IPS-18a (cell line): ENCODE data around the gene TMEM151A.

Source experiments
- H3K27ac ChIP-seq: one replicate; pipeline ENCODE4 v1.5.1; 2013; ENCODE audit warnings: low read length
- H3K27me3 ChIP-seq: one replicate; pipeline ENCODE4 v1.6.1; 2013; ENCODE audit warnings: mild to moderate bottlenecking, low read length; ENCODE audit not compliant: control insufficient read depth, insufficient read depth
- H3K36me3 ChIP-seq: one replicate; pipeline ENCODE4 v1.6.1; 2013; ENCODE audit warnings: low read depth, low read length; ENCODE audit not compliant: control insufficient read depth
- H3K4me1 ChIP-seq: one replicate; pipeline ENCODE4 v1.6.1; 2013; ENCODE audit warnings: low read depth, low read length; ENCODE audit not compliant: control insufficient read depth
- H3K4me3 ChIP-seq: one replicate; pipeline ENCODE4 v1.5.1; 2013; ENCODE audit warnings: low read length
- H3K9ac ChIP-seq: one replicate; pipeline ENCODE4 v1.6.1; 2013; ENCODE audit warnings: mild to moderate bottlenecking, low read length, moderate library complexity
- H3K9me3 ChIP-seq: one replicate; pipeline ENCODE4 v1.6.1; 2013; ENCODE audit warnings: low read depth, low read length; ENCODE audit not compliant: control insufficient read depth

The TMEM151A gene

DNA sequence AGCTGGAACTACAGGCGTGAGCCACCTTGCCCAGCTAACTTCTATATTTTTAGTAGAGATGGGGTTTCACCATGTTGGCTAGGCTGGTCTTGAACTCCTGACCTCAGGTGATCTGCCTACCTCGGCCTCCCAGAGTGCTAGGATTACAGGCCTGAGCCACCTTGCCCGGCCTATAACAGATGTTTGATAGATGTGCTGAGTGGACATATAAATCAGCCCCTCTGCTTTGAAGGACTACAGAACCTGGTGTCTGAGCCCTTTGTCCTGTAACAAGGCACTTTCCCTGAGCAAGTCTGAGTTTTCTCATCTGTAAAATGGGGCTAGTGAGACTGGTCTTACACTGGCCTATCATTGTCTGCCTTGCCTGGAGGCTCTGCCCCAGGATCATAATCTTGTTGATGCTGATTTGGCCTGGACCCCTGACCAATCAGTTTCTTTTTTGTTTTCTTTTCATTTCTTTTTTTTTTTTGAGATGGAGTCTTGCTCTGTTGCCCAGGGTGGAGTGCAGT is 37.5 kb downstream of the TMEM151A start:
- H3K9me3 ChIP-seq, result no peaks in the 10 kb centered on the region
- no peak overlapping the region for H3K27ac ChIP-seq
- no peak overlapping the region for H3K9ac ChIP-seq
- peaks cover 8% of the 10 kb centered on the region for H3K27me3 ChIP-seq
- H3K4me3 ChIP-seq, result no peak overlapping the region
- H3K4me1 ChIP-seq, result peaks cover 4% of the 10 kb centered on the region
- H3K36me3 ChIP-seq, result no peaks in the 10 kb centered on the region

DNA sequence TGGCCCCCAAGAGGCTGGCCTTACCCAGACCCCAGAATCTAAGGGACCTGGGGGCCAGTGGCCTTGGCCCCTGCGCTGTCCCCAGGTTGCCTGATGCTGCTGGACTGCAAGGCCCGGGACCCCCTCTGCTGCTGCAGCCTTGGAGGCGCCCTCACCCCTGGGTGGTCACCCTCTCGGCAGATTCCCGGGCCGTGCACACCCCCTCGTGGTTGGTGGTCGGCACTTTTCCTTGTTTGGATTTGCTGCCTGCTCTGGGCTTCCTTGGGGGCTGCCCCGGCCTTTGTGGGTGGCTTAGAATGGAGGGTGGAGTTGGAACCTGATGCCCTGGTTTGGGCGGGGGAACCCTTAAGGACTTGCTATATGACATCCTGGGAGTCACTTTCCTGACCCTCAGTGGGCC is 39.2 kb downstream of the TMEM151A start:
- H3K36me3 ChIP-seq, result no peaks in the 10 kb centered on the region
- no peak overlapping the region for H3K4me3 ChIP-seq
- peaks cover 4% of the 10 kb centered on the region for H3K4me1 ChIP-seq
- no peak overlapping the region for H3K9ac ChIP-seq
- H3K27me3 ChIP-seq, result peaks cover 8% of the 10 kb centered on the region
- H3K9me3 ChIP-seq, result no peaks in the 10 kb centered on the region
- H3K27ac ChIP-seq, result no peak overlapping the region

DNA sequence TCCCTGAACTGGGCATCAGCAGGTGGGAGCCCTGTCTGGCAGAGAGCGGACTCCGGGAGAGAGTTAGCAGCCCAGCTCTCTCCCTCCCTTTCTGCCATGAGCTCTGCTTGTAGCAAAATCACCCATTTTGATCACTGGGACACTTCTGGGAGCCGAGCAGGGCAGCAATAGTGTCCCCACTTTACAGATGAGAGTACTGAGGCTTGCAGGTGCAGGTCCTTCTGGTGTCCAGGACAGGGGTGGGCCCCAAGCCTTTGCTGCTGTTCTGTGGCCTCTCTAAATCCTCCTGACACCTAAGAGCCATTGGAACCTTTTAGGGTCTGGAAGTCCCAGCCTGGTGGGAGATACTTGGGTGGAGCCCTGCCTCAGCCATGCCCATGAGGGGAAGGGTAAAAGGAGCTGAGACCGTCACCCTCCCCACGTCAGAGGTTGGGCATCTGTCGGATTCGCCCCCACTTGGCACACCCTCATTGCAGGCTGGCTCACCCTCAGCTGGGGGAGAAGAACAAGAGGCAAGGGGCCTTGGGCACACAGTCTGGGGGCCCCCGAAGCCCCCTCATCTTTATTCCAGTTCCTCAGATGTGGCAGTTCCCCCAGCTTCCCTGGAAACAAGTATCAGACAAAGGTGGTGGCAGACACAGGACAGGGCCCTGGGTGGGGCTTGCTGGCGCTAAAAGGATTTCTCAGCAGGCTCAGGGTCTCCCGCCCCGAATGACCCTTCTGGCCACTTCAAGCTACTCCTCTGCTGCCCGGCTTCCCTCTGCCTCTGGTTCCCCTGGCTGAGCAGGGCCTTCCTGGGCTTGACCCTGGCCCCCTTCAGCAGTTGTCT is 40.1 kb downstream of the TMEM151A start:
- Histone ChIP-seq H3K4me1 (peaks cover 11% of the 10 kb centered on the region), H3K27ac (no peak overlapping the region)

DNA sequence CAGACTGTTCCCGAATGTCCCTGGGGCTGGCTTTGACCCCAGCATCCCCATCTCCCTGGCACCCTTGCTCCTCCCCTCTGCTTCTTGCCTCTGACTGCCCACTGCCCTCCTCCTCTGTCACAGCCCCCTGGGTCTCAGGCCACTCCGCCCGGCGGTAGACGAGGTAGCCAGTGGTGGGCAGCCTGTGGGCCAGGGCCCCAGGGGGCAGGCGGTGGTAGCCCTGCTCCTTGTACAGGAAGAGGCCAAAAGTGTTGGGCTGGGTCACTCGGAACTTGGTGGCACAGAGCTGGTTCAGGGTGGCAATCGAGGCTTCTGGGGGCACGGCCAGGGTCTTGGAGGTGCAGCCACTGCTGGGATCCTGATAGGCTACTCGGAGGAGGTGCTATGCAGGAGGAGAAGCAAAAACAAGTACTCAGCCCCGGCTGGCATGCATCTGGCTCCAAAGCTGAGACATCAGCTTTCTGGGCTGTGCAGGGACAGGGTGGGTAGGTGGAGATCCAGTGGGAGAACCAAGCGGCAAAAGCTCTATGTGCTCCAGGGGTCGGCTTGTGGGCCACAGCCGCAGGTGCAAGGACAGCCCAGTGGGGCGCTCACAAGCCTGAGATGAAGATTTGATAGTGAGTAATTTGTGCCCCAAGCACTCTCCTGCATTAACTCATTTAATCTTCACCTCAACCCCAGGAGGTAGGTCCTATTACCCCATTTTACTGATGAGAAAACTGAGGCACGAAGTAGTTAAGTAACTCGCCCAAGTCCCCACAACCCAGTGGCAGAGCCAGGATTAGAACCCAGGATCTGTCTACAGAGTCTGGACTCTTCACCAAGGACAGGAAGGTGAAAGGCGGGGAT is 40.9 kb downstream of the TMEM151A start:
- H3K27me3 ChIP-seq, result peaks cover 5% of the 10 kb centered on the region
- peaks cover 6% of the 10 kb centered on the region for H3K36me3 ChIP-seq
- H3K4me1 ChIP-seq, result peaks cover 14% of the 10 kb centered on the region
- H3K9me3 ChIP-seq, result no peaks in the 10 kb centered on the region
- no peak overlapping the region for H3K4me3 ChIP-seq
- H3K9ac ChIP-seq, result no peak overlapping the region
- no peak overlapping the region for H3K27ac ChIP-seq

More for the DNA sequence above, 40.1 kb downstream of the TMEM151A start:
- Histone ChIP-seq H3K27me3 (peaks cover 8% of the 10 kb centered on the region), H3K36me3 (no peaks in the 10 kb centered on the region), H3K4me3 (no peak overlapping the region), H3K9me3 (no peaks in the 10 kb centered on the region), H3K9ac (no peak overlapping the region)

DNA sequence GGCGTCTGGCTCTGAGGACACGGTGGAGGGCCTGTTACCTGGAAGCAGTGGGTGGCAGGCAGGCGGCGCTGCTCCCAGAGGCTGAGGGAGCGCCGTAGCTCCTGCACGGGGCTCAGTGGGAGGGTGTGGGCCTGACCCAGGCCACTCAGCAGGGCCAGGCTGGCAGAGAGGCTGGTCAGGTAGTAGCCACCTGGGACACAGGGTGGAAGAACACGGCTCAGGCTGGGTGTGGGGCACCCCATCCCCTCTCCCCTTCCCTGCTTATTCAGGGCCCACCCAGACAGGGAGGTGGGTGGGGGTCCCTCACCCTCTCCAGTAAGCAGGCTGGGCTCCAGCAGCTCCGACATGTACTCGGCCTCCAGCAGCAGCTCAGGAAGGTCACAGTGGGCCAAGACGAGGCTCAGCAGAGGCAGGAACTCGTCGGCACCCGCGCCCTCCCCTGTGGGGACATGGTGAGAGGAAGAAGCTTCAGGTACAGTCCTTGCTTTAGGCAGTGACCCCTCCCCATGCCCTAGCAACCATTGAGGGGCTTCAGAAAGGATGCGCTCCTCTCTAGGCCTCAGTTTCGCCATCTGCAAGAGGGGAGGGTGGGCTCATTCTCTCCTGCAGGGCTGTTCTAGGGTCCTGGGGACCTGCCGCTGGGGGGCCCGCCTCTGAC is 41.7 kb downstream of the TMEM151A start:
- peaks cover 10% of the 10 kb centered on the region for H3K36me3 ChIP-seq
- no peak overlapping the region for H3K27ac ChIP-seq
- H3K4me3 ChIP-seq, result no peak overlapping the region
- no peaks in the 10 kb centered on the region for H3K9me3 ChIP-seq
- H3K4me1 ChIP-seq, result peaks cover 14% of the 10 kb centered on the region
- H3K9ac ChIP-seq, result no peak overlapping the region
- no peaks in the 10 kb centered on the region for H3K27me3 ChIP-seq

DNA sequence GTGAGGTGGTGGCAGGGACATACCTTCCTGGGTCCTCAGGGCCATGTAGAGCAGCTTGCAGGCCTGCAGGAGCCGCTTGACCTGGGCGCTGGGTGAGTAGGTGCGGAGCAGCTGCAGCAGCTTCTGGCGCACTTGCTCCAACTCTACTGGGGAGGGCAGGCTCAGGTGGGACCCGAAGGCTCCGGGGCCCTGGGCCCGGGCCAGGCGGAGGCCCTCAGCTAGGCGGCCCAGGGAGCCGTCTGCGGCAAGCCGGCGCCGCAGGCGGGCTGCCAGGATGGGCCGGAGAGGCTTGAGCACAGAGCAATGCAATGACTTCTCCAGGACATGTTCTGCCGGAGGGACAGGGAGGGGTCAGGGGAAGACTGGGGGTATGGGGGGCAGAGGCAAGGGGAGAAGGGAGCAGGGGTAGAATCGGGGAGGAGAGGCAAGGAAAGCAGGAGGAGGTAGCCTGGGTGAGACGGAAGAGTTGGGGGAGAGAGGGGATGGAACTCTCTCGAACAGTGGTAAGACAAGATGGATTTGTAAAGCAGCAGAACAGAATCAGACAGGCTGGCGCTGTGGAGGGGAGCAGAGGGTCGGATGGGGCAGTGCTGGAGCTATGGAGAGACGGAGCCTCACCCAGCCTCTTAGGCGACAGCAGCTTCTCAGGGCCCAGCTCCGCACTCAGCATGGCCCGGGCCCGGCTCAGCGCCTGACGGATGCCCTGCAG is 42.4 kb downstream of the TMEM151A start:
- Histone ChIP-seq H3K4me1 (peaks cover 10% of the 10 kb centered on the region), H3K27me3 (no peaks in the 10 kb centered on the region), H3K36me3 (peaks cover 14% of the 10 kb centered on the region), H3K4me3 (no peak overlapping the region), H3K27ac (no peak overlapping the region), H3K9ac (no peak overlapping the region), H3K9me3 (no peaks in the 10 kb centered on the region)

DNA sequence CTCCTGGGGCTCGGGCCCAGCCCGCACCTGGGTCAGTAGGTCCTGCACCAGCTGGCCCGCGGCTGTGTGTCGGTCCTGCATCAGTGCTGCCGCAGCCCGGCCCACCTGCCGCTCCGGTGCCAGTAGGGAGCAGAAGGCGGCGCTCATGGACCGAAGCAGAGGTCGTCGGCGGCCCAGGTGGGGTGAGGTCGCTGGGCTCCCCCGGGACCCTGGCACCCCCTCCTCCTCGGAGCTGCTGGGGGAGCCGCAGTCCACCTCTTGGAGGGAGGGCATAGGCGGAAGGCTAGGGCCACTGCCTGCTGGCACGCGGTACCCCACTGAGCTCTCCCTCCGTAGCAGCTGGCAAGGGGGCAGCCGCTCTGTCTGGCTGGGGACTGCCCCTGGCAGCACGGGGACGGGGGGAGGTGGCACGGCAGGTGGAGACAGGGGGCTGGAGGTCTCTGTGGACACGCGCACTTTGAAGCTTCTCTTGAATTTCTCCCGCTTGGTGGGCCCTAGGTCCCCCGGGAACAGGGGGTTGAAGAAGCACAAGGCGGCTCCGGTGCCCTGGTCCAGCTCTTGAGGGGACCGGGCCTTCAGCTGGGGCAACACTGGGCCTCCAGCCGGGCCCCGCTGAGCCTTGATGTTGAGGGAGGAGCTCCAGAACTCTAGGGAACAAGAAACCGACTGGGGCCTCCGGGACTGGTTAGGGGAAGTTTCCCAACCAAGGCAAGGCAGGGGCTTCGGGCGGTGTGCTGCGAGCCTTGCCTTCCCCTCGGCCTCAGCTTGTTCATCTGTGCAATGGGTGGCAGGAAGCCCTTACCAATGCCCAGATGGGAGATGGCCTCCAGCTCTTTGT is 43.1 kb downstream of the TMEM151A start:
- H3K4me3 ChIP-seq, result peak overlapping the region; percentile 62

DNA sequence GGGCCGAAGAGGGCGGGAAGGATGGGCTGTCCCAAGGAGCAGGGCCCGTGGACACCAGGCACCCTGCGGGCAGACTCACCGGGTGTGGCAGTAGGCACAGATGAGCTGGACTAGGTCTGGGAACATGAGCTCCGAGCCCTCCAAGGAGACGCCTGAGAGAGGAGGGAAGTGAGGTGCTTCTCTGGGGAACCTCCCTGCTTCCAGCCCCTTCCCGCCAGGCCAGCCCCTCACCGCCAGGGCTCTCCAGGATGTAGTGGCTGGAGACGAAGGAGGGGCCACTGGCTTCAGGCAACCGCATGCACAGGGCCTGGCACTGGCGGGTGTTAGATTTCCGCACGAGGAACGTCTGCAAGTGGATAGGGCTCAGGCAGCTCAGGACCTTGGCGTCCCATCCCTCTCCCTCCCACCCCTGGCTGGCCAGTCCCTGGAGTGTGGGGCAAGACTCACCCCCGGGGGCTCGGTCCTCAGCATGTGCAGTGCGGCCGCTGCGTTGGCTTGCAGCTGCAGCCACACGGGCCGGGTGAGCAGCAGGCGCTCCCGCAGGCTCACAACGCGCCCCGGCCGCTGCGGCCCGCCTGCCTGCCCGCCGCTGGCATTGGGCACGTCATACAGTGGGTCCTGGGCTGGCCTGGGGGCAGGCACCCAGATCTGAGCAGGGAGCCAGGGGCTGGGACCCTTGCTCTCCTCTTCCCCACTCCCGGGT is 44.0 kb downstream of the TMEM151A start:
- Histone ChIP-seq H3K9ac (peak overlapping the region; percentile 11), H3K4me1 (peaks cover 10% of the 10 kb centered on the region), H3K9me3 (no peaks in the 10 kb centered on the region), H3K27me3 (no peaks in the 10 kb centered on the region), H3K4me3 (peak overlapping the region; percentile 62), H3K36me3 (peaks cover 15% of the 10 kb centered on the region), H3K27ac (no peak overlapping the region)

More for the DNA sequence above, 43.1 kb downstream of the TMEM151A start:
- peaks cover 15% of the 10 kb centered on the region for H3K36me3 ChIP-seq
- no peak overlapping the region for H3K9ac ChIP-seq
- peaks cover 10% of the 10 kb centered on the region for H3K4me1 ChIP-seq
- no peak overlapping the region for H3K27ac ChIP-seq
- no peaks in the 10 kb centered on the region for H3K9me3 ChIP-seq
- H3K27me3 ChIP-seq, result no peaks in the 10 kb centered on the region

DNA sequence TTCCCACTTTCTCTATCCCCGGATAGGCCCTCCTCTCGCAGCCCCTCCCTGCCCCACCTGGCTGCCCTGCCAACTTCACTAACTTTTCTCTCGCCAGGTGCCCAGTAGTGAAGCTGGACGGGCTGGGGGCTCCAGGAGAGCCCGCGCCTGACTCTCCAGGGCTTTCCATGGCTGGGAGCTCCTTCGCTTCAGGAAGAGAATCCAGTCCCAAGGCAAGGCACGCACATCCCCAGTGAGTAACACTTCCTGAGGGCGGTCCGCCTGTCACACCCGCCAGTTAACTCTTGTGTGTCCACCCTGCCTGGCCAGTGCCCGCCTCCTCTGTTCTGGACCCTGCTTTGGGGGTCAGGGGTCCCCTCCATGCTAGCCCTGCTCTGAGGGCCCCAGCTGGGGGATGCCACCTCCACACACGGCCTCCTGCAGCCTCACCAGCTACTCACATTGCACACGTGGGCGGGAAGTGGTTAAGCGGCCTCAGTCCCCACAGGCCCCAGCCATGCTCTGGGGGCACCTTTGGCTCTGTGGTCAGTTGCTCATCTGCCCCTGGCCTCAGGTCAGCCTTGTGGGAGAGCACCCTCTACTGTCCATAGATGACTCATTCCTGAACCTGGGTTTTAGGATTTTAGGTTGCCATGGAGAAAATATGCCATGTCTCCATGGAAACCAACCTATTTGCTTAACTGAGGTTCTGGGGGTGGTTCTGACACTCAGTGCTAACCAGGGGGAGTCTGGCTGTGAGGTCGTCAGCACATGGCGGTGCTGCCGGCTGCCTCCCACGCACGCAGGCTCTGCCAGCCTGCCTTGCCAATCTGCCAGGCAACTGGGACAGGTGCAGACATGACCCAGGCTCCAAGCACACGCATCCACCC is 44.8 kb downstream of the TMEM151A start, which contains the start of gene RIN1:
Gene RIN1 (minus strand): TSS at position 201 of the 869 bp plus-strand sequence. CDS start 32 bp downstream, at position 169.
- peaks cover 10% of the 10 kb centered on the region for H3K4me1 ChIP-seq
- no peaks in the 10 kb centered on the region for H3K9me3 ChIP-seq
- H3K4me3 ChIP-seq, result peak within 1 kb of the TSS; percentile 62
- peak within 1 kb of the TSS; percentile 11 for H3K9ac ChIP-seq
- peak within 1 kb of the TSS; percentile 30 for H3K27ac ChIP-seq
- no peaks in the 10 kb centered on the region for H3K27me3 ChIP-seq
- peaks cover 17% of the 10 kb centered on the region for H3K36me3 ChIP-seq
